ENCODE results near the gene CASP5.

- TF ChIP-seq CTCF (IDR thresholded peaks at IDR 0.05), result no peak
- TF ChIP-seq EP300 (IDR thresholded peaks at IDR 0.05), result no peak
- no peak for TF ChIP-seq POLR2A (IDR thresholded peaks at IDR 0.05)
Measured at GRCh38 chr11:105052487-105052886, 29.5 kb upstream of the CASP5 start.

Measured in tibial nerve (tissue), 4 donors.